NCI-H748 treated with DMSO at 0.1 percent for 48 hours (cell line): ENCODE measurements around the gene KIF19.

Source experiments
- DNase-seq: peaks from one replicate; lab custom pipeline; 2025; lab: John Stamatoyannopoulos, UW

KIF19 gene

DNA sequence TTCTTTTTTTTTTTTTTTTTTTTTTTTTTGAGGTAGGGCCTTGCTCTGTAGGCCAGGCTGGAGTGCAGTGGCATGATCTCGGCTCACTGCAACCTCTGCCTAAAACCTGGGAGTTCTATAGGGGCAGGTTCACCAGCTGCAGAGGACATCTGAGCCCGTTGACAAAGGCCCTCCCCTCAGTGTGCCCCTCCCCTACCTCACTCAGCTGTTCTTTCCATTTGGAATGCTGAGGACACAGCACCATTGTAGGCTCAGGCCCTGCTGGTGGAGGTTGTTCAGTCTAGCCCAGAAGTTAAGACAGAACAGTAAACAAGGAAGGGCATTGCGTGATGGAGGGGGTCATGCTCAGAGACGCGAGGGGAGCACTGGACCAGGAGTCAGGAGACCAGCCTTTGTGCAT, 21.8 kb upstream of the KIF19 start:
- DNase-seq = no peak

DNA sequence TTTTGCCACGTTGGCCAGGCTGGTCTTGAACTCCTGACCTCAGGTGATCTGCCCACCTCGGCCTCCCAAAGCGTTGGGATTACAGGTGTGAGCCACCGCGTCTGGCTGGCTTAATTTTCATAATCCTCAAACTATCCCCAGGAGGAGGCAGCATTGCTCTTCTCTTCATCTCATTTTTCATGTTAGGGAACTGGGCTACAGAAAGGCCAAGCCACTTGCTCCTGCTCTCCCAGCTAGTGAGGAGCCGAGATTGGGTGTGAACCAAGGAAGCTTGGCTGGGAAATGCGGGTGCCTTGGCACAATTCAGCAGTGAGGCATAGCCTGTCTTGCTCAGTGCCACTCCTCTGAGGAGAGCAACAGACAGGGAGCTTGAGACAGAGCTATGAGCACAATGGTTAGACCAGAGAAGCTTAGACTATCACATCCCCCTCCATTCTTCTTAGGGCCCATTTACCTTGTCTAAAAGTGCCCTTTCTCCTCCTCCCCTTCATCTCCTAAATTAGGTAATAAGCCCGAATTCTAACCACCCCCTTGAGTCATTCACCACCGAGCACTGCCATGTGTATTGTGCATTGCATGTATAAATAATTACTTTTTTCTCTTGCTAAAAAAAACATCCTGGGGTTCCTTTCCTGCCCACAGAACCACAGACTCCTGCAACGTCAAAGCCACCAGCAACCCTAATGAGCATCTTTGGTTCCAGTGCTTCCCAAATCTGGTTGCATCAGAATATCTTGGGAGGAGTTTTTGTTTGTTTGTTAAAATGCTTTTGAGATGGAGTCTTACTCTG, 20.0 kb upstream of the KIF19 start:
- no peak for DNase-seq

DNA sequence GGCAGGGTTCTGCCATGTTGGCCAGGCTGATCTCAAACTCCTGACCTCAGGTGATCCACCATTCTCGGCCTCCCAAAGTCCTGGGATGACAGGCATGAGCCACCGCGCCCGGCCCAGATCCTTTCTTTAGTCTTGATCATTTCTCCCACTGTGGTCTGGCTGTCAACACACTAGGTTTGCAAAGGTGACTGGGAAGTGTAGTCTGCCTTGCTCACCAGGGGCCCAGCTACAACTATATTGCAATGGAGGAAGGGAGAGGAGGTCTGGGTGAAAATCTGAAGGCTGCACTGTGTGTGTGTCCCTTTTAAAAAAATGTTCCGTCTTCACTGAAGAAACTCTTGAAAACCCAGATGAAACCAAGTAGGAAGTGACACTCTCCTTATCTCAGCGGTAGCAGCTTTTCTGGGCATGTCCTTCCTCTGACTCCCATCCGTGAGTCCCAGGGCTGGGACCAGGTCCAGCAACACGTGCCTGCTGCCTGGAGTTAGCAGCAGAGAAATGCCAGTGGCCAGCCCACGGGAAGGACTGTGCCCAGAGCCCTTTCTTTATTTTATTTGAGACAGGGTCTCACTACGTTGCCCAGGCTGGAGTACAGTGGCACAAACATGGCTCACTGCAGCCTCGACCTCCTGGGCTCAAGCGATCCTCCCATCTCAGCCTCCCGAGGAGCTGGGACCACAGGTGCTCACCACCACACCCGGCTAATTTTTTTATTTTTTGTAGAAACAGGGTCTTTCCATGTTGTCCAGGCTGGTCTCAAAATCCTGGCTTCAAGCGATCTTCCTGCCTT, 17.8 kb upstream of the KIF19 start:
- DNase-seq = no peak

DNA sequence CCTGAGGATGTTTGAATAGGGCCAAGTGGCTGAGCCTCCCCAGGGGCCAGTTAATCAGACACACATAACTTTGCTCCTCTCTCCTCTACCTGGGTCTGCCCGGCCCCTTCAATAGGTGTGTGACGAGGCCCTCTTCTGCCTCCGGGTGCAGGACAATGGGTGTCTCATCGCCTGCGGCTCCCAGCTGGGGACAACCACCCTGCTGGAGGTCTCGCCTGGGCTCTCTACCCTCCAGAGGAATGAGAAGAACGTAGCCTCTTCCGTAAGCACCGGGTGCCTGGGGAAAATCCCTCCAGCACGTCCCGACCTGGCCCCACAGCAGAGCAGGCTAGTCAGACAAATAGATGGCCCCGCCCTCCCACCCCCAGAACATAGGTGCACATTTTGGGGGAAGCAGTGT, 16.1 kb upstream of the KIF19 start:
- no peak for DNase-seq

DNA sequence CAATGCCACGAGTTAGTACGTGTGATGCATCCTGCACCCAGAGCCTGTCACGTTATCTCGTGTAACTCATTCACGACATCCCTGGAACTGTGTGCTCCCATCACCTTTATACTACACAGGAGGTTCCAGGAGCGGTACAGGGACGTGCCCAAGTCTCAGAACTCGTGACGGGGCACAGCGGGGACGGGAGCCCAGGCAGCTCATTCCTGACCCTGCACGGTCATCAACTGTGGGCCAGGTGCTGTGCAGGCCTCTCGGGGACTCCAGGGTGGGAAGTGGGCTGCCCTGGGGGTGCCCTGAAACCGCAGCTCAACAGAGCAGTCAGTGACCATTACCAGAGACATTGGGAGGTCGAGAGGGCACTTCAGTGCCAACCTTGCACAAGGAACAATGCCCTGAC, 11.1 kb upstream of the KIF19 start:
- no peak for DNase-seq

DNA sequence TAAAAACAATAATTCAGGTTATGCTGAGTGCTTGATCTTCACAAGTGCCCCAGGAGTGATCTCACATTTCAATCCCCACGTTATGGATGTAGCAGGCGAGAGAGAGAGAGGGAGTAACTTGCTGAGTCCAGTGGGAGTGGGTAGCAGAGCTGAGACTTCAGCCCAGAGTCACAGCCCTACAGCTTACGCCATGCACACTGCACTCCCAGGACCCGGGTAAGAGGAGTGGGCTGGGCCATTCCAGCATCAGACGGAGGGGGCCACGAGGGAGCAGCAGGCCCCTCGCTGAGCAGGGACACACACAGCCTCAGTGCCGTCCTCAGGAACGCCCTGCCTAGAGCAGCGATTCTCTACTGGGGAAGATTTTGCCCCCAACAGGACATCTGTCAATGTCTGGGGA, 9.8 kb upstream of the KIF19 start:
- no peak for DNase-seq

DNA sequence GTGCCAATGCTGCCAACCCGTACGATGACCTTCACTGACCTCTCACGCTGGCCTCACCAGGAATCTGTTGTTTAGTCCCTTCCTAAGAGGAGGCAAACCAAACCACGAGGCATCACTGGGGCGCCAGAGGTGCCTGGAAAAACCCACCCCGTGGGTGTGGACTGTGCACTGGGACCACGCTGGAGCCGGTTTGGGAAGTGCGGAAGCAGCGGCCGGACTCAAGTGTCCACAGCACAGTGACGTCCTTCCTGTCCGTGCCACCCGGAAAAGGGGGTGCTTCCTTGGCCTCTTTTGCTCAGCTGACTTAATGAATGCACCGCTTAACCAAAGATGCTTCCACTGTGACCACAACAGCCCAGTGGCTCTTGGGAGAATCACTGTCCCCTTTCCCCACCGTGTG, 9.0 kb upstream of the KIF19 start:
- DNase-seq = no peak

DNA sequence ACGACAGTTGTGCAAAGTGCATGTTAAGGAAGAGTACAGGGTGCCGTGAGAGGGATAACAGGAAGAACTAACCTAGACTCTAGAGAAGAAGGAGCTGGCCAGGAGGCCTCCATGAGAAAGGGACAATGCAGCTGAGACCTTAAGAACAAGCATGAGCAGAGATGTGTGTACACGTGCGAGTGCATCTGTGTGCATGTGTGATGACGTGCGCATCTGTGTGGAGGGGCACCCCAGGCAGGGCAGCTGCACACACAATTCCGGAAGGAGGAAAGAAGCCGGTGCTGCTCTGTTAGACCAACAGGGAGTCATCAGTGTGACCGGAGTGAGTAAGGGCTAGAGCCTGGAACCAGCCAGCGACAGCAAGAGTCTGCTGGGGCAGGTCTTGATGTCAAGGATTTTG, 7.6 kb upstream of the KIF19 start:
- no peak for DNase-seq

DNA sequence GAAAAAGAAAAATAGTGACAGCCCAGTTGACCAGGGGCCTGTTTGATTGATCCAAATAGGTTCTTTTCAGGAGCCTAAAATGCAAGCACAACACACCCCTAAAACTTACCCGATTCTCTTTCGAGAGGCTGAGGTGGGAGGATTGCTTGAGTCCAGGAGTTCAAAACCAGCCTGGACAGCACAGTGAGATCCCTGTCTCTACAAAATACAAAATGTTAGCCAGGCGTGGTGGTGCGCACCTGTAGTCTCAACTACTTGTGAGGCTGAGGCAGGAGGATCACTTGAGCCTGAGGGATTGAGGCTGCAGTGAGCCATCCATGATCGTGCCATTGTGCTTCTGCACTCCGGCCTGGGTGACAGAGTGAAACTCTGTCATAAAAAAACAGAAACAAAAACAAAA, 1.5 kb upstream of the KIF19 start:
- no peak for DNase-seq

DNA sequence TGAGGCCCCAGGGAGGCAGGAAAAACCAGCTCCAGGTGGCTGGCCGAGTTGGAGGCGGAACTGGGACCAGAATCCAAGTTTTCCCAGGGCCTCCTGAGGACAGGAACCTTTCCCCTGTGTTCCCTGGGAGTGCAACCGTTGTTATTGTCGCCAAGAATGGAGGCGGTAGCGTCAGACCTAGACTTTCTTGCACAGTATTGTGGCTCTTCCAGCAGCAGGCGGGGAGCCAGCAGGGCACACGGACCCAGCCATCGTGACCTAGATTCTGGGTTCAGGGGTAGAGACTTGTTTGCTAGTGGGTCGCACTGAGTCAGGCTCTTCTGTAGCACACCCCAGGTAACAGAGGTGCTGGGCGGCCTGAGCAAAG, 667 bp upstream of the KIF19 start:
- no peak for DNase-seq

DNA sequence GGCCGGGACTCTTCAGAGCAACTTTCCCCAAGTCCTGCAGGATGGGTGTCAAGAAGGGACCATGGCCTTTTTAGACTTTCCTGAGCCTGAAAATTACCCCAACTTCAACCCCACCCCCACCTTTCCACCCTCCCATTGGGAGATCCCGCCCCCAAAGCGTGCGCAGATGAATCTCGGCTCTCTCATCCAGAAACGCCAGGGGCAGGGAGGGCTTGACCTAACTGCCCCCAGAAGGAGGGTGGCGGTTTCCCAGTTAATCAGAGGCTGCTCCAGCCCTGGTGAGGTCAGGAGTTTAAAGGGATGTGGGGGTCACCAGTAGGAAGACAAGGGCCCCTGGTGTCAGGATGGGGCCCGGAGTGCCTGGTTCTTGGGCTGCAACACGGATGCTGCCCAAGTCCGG, 480 bp downstream of the KIF19 start:
- no peak for DNase-seq

DNA sequence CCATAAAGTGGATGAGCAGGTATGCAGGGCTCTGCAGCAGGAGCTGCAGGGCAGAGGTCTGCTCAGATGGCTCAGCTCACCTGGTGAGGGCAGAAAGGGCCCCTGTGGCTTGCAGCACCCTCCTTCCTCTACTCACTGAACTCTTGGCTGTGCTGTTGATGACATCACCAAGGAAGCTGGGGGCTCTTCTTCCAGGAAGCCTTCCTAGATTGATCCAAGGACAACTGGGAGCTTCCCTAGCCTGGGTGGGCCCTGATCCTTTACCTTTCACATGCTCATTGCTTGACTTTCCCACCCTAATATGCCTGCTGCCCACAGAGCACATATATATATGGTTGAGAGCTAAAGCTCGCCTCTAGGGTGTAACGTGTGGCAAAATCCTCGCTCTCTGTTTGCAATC, 2.5 kb downstream of the KIF19 start:
- DNase-seq = no peak

DNA sequence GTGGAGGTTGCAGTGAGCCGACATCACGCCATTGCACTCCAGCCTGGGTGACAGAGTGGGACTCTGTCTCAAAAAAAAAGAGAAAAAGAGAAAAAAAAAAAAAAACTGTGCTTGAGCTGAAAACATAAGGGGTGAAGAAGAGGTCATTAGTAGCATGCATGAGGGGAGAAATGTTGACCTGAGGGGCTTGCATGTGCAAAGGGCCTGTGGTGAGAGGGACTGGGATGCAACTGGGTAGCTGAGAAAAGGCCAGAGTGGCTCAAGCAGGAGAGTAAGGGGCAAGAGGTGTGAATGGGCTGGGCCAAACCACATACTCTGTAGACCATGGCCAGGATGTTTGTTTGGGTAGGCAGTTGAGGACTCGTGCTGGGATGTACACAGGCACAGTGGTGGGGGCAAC, 3.4 kb downstream of the KIF19 start:
- DNase-seq = no peak

DNA sequence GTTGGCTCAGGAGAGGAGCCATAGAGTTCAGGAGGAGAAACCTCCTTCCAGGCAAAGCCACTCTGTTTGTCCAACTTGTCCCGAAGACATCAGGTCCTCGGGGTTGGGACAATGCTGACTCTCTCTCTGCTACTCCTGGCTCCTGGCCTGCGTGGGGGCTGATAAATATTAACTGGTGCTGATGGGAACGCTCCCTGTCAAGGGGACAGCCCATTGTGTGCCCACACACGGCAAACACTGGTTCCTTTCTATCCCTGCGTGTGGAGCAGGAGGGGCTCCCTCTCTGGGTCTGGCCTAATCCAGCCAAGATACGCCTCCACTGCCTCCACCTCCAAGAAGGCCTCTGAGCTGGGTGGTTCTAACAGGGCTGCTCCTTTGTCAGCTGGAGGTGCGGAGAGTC, 4.4 kb downstream of the KIF19 start:
- no peak for DNase-seq

DNA sequence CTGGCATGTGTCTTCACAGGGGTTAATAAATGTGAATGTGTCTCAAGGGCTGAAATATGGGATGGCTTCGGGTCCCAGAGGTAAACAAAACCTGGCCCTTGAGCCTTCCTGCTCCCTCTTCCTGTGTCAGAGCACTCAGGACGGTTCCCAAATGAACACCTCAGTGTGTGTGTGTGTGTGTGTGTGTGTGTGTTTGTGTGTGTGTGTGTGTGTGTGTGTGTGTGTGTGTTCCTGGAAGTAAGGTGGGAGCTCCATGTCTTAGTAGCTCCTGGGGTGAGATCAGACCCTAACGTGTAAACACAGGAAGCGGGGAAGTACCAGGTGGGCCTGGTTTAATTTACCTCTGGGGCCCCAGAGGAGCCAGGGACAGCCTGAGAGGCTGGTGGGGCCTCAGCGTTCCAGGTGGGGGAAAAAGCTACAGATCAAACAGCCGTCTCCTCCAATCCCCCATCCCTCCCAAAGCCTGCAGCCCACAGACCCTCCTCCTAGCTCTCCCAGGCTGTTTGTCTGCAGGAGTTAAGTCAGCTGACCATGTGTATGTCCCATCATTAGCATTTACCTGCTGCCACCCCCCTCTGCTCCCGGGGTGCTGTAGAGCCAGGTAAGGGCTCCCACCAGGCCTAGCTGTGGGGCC, 6.1 kb downstream of the KIF19 start:
- peak; percentile 1 for DNase-seq

DNA sequence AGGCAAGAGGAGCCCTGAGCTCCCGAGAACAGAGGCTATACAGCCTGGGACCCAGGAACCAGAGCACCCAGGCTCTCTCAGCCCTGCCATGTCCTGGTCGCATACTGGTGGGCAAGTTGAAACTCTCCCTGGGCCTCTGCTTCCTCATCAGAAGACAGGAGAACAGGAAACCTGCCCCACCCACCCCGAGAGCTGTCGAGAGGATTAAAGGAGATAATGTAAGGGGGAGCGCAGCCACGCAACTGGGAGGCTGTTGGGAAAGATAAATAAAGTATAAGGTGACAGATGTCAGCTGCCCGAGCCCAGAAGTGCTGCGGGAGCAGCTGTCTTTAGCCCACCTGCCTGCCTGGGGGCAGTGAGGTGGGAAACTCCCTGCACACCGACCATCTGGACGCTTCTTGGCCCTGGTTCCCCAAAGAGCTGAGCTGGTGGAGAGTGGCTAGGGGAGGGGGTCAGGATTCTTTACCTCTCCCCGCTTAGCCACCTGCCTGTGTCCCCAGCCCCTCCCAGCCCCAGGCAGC, 6.8 kb downstream of the KIF19 start:
- DNase-seq = peak; percentile 82

DNA sequence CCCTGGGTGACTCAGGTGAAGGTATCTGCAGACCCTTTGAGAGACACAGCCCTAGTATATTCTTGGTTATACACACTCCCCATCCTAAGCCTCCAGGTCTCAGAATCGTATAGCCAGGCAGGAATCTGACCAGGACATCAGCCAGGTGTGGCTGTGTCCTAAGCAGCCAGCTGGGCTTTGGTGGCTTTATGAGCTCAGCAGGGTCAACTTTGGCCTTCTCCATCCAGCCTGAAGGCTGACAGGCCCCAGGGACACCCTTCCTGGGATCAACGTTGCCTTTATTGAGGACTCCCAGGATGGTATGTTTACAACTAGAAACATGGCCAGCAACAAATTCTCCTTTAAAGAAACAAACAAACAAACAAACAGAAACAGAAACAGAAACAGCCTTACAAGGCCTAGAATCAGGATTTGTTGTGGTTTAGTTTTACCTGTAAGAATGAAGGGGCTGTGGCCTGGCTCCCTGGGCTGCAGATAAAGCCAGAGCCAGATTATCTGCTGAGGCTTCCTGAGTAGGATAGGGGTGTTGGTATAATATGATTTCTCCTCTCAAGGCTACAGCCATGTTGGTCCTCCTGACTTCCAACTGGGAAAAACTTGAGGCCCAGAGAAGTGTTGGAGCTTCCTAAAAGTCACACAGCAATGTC, 8.5 kb downstream of the KIF19 start:
- DNase-seq = no peak

DNA sequence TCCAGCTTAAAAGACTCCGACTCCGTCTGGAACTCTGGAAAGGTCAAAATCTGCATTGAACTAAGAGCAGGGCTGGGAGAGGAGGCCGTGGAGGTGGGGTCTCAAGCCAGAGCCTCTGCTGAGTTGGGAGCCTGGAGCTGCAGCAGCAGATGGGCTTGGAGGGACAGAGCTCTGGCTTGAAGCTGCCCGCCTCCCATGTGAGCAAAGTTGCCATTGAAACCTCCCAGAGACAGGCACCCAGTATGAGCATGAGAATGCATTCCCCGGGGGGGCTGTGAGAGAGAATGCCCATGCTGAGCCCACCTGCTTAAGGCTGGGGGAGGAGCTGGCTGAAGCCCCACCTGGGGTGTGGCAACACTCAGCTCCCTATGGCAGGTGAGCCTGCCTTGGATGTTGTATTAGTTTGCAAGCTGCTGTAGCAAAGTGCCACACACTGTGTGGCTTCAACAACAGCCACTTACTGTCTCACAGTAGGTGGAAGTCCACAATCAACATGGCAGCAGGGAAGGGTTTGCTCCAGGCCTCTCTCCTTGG, 9.6 kb downstream of the KIF19 start:
- no peak for DNase-seq

DNA sequence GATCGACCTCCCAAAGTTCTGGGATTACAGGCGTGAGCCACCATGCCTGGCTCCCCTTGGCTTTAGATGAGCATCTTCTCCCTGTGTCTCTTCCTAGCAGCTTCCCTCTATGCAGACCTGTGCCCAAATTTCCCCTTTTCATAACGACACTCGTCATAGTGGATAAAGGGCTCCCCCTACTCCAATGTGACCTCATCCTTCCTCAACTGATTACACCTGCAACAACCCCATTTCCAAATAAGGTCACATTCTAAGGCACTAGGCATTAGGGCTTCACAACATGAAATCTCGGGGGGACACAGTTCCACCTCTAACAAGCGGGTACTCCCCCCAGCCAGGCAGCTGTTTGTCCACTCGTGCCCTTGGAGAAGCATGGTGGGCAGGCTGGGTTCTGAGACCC, 10.3 kb downstream of the KIF19 start:
- no peak for DNase-seq

DNA sequence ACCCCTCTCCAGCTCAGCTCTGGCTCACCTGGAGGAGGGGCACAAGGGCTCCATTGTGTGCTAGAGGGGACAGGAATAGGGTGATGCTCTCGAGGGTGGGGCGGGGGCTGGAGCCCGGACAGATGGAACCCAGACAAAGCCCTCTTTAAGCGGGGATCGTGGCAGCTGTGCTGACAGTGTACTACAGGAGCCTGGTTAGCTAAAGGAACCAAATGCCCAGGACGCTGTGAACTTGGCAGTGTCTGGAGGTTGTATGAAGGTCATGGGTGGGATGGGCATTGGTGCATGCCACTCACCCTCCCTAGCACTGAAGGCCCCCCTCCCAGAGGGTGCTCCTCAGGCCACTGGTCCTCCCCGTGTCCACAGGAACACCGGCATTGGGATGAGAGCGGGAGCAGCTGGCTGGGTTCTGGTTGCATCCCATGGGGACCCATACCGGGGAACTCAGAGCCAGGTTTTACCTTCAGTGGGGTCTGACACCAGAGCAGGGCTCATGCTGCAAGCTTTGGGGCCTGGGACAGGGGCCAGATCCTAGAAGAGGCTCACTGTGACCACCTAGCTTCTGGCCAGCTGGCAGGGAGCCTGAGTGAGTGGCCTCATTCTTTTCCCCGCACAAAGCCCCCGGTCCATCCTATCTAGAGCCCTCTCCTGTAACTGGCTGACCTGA, 11.9 kb downstream of the KIF19 start:
- DNase-seq = peak; percentile 36

DNA sequence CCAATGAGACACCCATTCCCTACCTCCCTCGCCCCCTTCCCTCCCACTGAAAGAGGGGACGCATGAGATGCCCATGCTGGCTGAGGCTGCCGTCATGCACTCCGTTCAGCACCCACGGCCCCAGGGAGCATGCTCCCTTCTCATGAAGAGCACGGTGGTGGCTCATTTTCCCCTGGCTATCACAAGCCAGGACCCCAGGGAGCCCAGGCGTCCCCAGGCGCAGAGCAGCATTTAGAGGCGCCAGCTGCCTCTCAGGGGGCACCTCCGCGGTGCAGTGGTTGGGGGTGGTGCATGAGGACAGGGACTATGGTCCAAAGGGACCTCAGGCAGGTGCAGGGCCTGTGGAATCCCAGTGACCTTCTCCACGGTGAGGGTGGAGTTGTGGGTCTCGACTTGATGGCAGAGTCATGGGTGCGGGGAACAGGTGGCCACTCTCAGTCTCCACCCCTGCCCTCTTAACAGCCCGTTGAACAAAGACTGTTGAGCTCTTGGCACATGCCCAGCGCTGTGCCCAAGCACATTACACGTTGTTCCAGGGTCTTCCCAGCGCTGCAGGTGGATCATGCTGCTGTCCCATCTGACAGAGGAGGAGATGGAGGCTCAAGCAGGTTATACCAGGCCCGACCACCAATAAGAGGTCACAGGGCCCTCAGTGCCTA, 13.6 kb downstream of the KIF19 start:
- no peak for DNase-seq
